HCT116 (cell line): ENCODE results near the gene PGLYRP4. TPM values are rescaled to one million over a fixed set of nuclear protein-coding genes. Genes with fewer than 3 reads are reported as not detected.

ENCODE experiments used
- total RNA-seq: library from RNA; stranded (reverse); gene quantifications from one replicate; pipeline ENCODE4 v1.2.1, GENCODE V29; 2021; ENCODE audit not compliant: unreplicated experiment

The PGLYRP4 gene
- total RNA-seq, 1 experiment from 2014 or later, result not detected

Other genes starting within 250 kb of the PGLYRP4 start
- gene SPRR2F, start 235.3 kb downstream of the PGLYRP4 start, total RNA-seq, result not detected
- gene SPRR2G, start 198.0 kb downstream of the PGLYRP4 start, total RNA-seq, result not detected
- not detected for gene LELP1, start 145.4 kb downstream of the PGLYRP4 start, total RNA-seq
- gene PRR9, start 131.3 kb downstream of the PGLYRP4 start, total RNA-seq, result not detected
- gene LORICRIN, start 89.2 kb downstream of the PGLYRP4 start, total RNA-seq, result not detected
- gene PGLYRP3, start 35.9 kb downstream of the PGLYRP4 start, total RNA-seq, result not detected
- 0.59 TPM for gene S100A9, start 9.0 kb upstream of the PGLYRP4 start, total RNA-seq
- not detected for gene S100A12, start 26.8 kb upstream of the PGLYRP4 start, total RNA-seq
- gene S100A8, start 42.2 kb upstream of the PGLYRP4 start, total RNA-seq, result 1.4 TPM
- not detected for gene S100A7A, start 67.7 kb upstream of the PGLYRP4 start, total RNA-seq
- gene S100A7, start 111.8 kb upstream of the PGLYRP4 start, total RNA-seq, result not detected
- gene S100A6, start 187.2 kb upstream of the PGLYRP4 start, total RNA-seq, result 1,633 TPM
- gene S100A5, start 192.1 kb upstream of the PGLYRP4 start, total RNA-seq, result 6.0 TPM
- 384 TPM for gene S100A4, start 197.0 kb upstream of the PGLYRP4 start, total RNA-seq
- gene S100A3, start 200.4 kb upstream of the PGLYRP4 start, total RNA-seq, result 4.2 TPM
- 24.8 TPM for gene S100A2, start 217.0 kb upstream of the PGLYRP4 start, total RNA-seq